ENCODE measurements around the gene ATXN7L3.
A peak's percentile ranks its signal among the peaks of the same experiment; 100 is the strongest.
"Not testable (repeated sequence)": the region's sequence is repeated elsewhere in the genome, so short reads cannot be mapped to it uniquely, and the experiment has no call there.

Gene ATXN7L3

GRCh38 chr17:44170499-44171201 lies 29.0 kb downstream of the ATXN7L3 start, which contains the start of gene ASB16:
Gene ASB16, plus strand, starts transcription at chr17:44170704. Its CDS starts 86 bp downstream, at chr17:44170790.
- DNase-seq = no peak

GRCh38 chr17:44170135-44170498 lies 29.6 kb downstream of the ATXN7L3 start:
- no peak for DNase-seq

- no peak for DNase-seq
Measured at GRCh38 chr17:44167181-44167861, 32.4 kb downstream of the ATXN7L3 start.

GRCh38 chr17:44164476-44164875 lies 35.2 kb downstream of the ATXN7L3 start:
- DNase-seq = no peak

GRCh38 chr17:44159519-44160210 lies 40.0 kb downstream of the ATXN7L3 start:
- peak; percentile 24 for DNase-seq

GRCh38 chr17:44155488-44155887 lies 44.2 kb downstream of the ATXN7L3 start:
- DNase-seq = no peak

GRCh38 chr17:44152875-44153274 lies 46.8 kb downstream of the ATXN7L3 start:
- no peak for DNase-seq

- no peak for DNase-seq
Measured at GRCh38 chr17:44149750-44150329, 49.8 kb downstream of the ATXN7L3 start.

GRCh38 chr17:44149066-44149465 lies 50.6 kb downstream of the ATXN7L3 start:
- not testable (repeated sequence) for DNase-seq

- no peak for DNase-seq
Measured at GRCh38 chr17:44147812-44148211, 51.9 kb downstream of the ATXN7L3 start.

GRCh38 chr17:44146375-44147346 lies 53.0 kb downstream of the ATXN7L3 start:
- DNase-seq = no peak

- no peak for DNase-seq
Measured at GRCh38 chr17:44144966-44145739, 54.5 kb downstream of the ATXN7L3 start.

GRCh38 chr17:44143921-44144320 lies 55.8 kb downstream of the ATXN7L3 start:
- not testable (repeated sequence) for DNase-seq
